HUDEP-2 (cell line): ENCODE data around the gene PUS1.

Experiments used
- DNase-seq, 76 experiments: peaks; one replicate each; lab custom pipeline; 2025; ENCODE audit not compliant: unreplicated experiment in 76 of 76; lab: John Stamatoyannopoulos, UW

Gene PUS1

DNA sequence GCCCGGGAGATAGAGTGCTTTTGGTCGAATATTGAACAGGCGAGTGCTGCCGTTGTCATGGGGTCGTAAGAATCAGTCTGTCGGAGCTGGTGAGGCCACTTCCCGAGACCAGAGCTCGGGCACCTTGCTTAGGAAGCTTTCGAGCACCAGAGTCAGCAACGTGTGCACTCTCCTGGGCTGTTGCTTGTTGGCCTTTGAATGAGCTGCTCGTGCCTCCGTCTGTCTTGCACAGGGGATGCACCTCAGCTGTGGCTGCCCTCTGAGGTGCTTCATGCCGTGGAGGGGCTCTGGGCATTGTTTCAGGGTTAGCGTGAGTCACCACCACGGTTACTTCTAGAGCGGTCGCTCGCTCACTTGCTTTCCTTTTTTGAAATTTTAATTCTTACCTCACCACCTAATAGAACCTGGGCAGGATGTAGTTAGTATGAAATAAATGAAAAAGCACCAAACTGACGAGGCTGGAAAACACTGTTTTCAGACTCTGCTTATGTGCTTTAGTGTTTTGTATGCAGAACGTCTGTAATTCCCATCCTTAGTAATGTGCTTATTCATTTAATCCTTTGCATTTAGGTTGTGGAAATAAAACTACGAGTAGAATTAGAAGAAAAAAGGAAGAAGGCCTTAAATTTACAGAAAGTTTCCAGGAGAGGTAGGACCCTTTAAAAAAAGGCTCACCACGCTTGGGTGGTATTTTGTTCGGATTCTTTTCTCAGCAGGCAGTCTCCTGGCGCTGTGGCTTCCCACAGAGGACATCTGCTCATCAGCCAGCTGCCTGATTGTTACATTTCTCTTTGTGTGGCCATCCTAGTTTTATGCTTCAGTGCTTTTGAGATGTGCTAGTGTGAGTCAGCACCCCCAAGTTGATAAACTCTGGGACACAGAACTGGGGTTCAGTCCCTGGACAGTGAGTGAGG lies 61.2 kb downstream of the PUS1 start:
- no peak for DNase-seq

DNA sequence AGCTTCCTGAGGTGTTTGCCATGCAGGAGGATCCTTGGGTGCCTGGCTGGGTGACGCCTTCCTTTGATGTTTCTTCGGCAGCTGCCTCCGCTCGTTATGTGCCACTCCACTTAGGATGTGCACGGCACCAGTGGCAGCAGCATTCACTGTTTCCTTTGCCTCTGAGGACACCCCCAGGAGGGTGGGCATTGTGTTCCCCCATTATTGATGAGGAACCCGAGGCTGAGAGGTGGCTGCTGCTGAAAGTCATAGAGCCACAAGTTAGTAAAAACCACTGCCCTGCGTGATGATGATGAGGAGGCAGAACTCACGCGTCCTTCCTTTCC lies 61.9 kb downstream of the PUS1 start:
- DNase-seq: no peak

DNA sequence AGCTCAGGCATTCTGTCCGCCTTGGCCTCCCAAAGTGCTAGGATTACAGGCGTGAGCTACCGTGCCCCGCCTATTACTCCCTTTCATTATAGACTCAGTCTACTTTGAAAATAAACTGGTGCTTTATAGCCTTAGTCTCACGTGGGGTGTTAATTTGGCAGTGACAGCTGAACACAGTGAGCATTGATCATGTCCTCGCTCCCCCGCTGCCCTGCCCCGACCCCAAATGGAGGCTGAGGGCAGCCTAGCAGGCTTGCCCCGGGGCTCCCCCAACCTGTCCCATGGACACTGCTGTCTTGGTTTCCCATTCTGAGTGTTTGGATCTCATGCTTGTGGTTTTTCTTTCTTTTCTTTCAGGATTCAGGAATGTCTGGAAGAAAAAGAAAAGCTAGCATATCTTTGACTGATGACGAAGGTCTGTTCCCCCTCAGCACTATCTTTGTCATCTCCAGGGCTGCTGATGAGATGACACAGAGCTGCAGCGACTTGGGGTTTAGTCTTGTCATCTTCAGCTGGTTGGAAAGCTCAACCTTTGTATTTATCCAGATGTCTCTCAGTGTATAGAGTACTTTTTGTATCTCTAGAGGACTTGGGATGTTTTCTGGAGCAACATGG lies 62.8 kb downstream of the PUS1 start:
- no peak for DNase-seq

DNA sequence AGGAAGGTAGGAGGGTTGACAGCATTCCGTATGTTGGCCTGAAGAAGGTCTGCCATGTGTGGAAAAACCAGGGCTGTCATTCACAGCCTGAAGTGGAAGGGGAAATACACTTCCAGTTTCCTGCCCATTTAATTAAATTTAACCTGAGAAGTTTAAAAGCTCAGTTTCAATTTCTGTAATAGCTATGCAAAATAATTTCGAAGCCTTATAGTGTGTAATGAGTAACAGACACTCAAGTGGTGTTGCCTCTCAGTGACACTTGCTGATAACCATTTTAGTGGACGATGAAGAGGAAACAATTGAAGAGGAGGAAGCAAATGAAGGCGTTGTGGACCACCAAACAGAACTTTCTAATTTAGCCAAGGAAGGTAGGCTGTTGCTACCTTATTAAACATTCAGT lies 65.5 kb downstream of the PUS1 start:
- DNase-seq: no peak
